NCI-H69 (cell line): ENCODE data around the gene DENR.
"Not testable (repeated sequence)": the region's sequence is repeated elsewhere in the genome, so short reads cannot be mapped to it uniquely, and the experiment has no call there.

ENCODE experiments used
- DNase-seq: peaks from one replicate; lab custom pipeline; 2025; lab: John Stamatoyannopoulos, UW

The DENR gene

GRCh38 chr12:122740351-122740750 lies 12.3 kb upstream of the DENR start:
- no peak for DNase-seq

GRCh38 chr12:122743895-122744525 lies 8.6 kb upstream of the DENR start:
- no peak for DNase-seq

- no peak for DNase-seq
Measured at GRCh38 chr12:122747224-122748135, 5.1 kb upstream of the DENR start.

GRCh38 chr12:122749569-122750332 lies 2.9 kb upstream of the DENR start:
- peak; percentile 98 for DNase-seq

GRCh38 chr12:122750781-122751515 lies 1.7 kb upstream of the DENR start:
- not testable (repeated sequence) for DNase-seq

- peak; percentile 40 for DNase-seq
Measured at GRCh38 chr12:122753319-122753650, 661 bp downstream of the DENR start.

GRCh38 chr12:122754790-122755189 lies 2.2 kb downstream of the DENR start:
- DNase-seq = no peak

- no peak for DNase-seq
Measured at GRCh38 chr12:122757568-122757967, 4.9 kb downstream of the DENR start.

GRCh38 chr12:122785503-122785902 lies 32.9 kb downstream of the DENR start:
- DNase-seq = no peak

GRCh38 chr12:122788387-122788786 lies 35.8 kb downstream of the DENR start:
- no peak for DNase-seq

GRCh38 chr12:122789637-122790036 lies 37.0 kb downstream of the DENR start:
- no peak for DNase-seq

GRCh38 chr12:122790393-122791075 lies 37.9 kb downstream of the DENR start:
- no peak for DNase-seq

GRCh38 chr12:122793685-122794106 lies 41.1 kb downstream of the DENR start:
- peak; percentile 68 for DNase-seq

GRCh38 chr12:122795807-122796206 lies 43.2 kb downstream of the DENR start:
- DNase-seq = no peak

GRCh38 chr12:122799641-122800243 lies 47.1 kb downstream of the DENR start:
- DNase-seq = no peak

GRCh38 chr12:122803937-122804336 lies 51.3 kb downstream of the DENR start:
- no peak for DNase-seq

GRCh38 chr12:122804957-122805356 lies 52.3 kb downstream of the DENR start:
- not testable (repeated sequence) for DNase-seq

- no peak for DNase-seq
Measured at GRCh38 chr12:122807651-122808050, 55.0 kb downstream of the DENR start.

GRCh38 chr12:122811777-122812176 lies 59.2 kb downstream of the DENR start:
- DNase-seq = no peak

GRCh38 chr12:122813310-122813713 lies 60.7 kb downstream of the DENR start:
- no peak for DNase-seq

GRCh38 chr12:122819209-122819785 lies 66.7 kb downstream of the DENR start:
- peak; percentile 53 for DNase-seq
